ENCODE measurements around the gene FRRS1.

The FRRS1 gene

GRCh38 chr1:99754055-99754626 lies 12.3 kb downstream of the FRRS1 start:
- Mint-ChIP-seq H3K4me3 (no peak overlapping the region), H3K27ac (no peak overlapping the region), H3K36me3 (no peaks in the 10 kb centered on the region), H3K27me3 (peaks cover 4% of the 10 kb centered on the region), H3K9me3 (no peaks in the 10 kb centered on the region), H3K4me1 (peaks cover 14% of the 10 kb centered on the region)

GRCh38 chr1:99751877-99752504 lies 14.4 kb downstream of the FRRS1 start:
- Mint-ChIP-seq H3K27me3 (peaks cover 3% of the 10 kb centered on the region), H3K36me3 (no peaks in the 10 kb centered on the region), H3K4me3 (no peak overlapping the region), H3K9me3 (no peaks in the 10 kb centered on the region), H3K27ac (no peak overlapping the region), H3K4me1 (peaks cover 6% of the 10 kb centered on the region)

GRCh38 chr1:99749504-99750347 lies 16.7 kb downstream of the FRRS1 start:
- H3K4me1 Mint-ChIP-seq, result peaks cover 6% of the 10 kb centered on the region
- H3K27ac Mint-ChIP-seq, result no peak overlapping the region
- no peak overlapping the region for H3K4me3 Mint-ChIP-seq
- no peaks in the 10 kb centered on the region for H3K9me3 Mint-ChIP-seq
- H3K36me3 Mint-ChIP-seq, result no peaks in the 10 kb centered on the region
- H3K27me3 Mint-ChIP-seq, result peaks cover 3% of the 10 kb centered on the region

- H3K9me3 Mint-ChIP-seq, result no peaks in the 10 kb centered on the region
- H3K27me3 Mint-ChIP-seq, result peaks cover 2% of the 10 kb centered on the region
- H3K4me1 Mint-ChIP-seq, result peaks cover 6% of the 10 kb centered on the region
- H3K4me3 Mint-ChIP-seq, result no peak overlapping the region
- H3K36me3 Mint-ChIP-seq, result no peaks in the 10 kb centered on the region
- no peak overlapping the region for H3K27ac Mint-ChIP-seq
These were observed 18.0 kb downstream of the FRRS1 start for GRCh38 chr1:99748419-99748818.

GRCh38 chr1:99745684-99746083 lies 20.8 kb downstream of the FRRS1 start:
- no peaks in the 10 kb centered on the region for H3K36me3 Mint-ChIP-seq
- H3K27me3 Mint-ChIP-seq, result no peaks in the 10 kb centered on the region
- H3K27ac Mint-ChIP-seq, result no peak overlapping the region
- H3K9me3 Mint-ChIP-seq, result no peaks in the 10 kb centered on the region
- H3K4me1 Mint-ChIP-seq, result no peaks in the 10 kb centered on the region
- no peak overlapping the region for H3K4me3 Mint-ChIP-seq

DNA sequence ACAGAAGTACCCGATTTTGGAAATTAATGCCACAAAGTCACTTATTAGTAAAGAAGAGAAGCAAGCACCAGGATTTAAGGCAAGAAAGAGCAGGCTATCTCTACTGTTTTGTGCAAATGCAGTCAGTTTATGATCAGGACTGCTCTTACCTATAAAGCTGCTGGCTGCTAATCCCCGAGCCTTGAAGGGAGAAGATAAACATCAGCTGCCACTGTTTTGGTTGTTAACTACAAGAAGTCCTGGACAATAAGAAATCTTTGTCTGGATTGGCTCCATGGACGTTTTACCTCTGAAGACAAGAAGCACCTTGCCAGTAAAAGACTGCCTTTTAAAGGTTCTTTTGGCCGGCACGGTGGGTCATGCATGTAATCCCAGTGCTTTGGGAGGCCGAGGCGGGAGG lies 21.4 kb downstream of the FRRS1 start:
- Mint-ChIP-seq H3K36me3 (no peaks in the 10 kb centered on the region), H3K27me3 (no peaks in the 10 kb centered on the region), H3K4me1 (no peaks in the 10 kb centered on the region), H3K4me3 (no peak overlapping the region), H3K27ac (no peak overlapping the region), H3K9me3 (no peaks in the 10 kb centered on the region)

GRCh38 chr1:99740141-99740540 lies 26.3 kb downstream of the FRRS1 start:
- Mint-ChIP-seq H3K9me3 (no peaks in the 10 kb centered on the region), H3K4me3 (no peak overlapping the region), H3K36me3 (no peaks in the 10 kb centered on the region), H3K27ac (no peak overlapping the region), H3K27me3 (no peaks in the 10 kb centered on the region), H3K4me1 (no peaks in the 10 kb centered on the region)

DNA sequence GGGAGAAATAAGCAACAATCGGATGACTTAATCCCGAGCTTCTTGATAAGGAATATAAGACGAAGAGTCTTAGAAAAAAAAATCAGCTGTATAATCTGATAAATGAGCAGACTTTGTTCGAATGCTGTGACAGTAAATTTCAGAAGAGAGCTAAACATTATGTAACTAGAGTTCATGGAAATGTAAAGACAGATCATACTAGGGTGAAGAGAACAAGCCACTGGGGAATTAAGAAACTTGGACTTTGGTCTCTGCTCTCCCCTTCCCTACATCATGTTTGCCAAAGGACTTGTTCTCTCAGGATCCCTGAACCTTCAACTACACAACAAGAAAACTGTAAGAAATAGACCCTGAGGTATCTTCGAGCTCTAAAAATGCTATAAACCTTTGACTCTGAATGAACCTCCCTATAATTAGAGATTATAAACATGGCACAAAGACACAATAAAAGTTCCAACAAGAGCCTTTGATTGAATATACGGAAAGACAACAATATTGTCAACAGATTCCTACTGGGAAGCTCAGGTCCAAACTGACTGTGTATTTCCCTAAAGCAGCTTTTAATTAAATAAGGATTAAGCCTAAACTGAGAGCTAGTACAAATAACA lies 27.5 kb downstream of the FRRS1 start:
- Mint-ChIP-seq H3K4me3 (no peak overlapping the region), H3K27ac (no peak overlapping the region), H3K27me3 (no peaks in the 10 kb centered on the region), H3K4me1 (no peaks in the 10 kb centered on the region), H3K9me3 (no peaks in the 10 kb centered on the region), H3K36me3 (no peaks in the 10 kb centered on the region)

DNA sequence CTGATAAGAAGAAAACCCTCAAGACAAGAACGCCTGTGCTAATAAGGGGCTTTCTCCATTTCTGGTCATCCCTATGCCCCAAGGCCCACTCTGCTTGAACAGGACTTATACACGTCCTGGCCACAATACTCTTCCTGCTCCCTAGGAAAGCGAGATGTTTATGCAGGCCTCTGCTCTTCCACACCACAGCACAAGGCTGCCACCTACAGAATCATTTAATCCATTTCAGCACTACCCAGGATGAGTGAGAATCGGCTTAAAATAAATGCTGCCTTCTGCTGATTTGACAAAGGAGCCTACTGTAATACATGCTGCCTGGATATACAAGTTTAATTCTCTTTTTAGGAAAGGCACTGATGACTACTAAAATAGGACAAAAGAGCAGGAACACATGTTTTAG lies 29.4 kb downstream of the FRRS1 start:
- Mint-ChIP-seq H3K9me3 (no peaks in the 10 kb centered on the region), H3K27me3 (no peaks in the 10 kb centered on the region), H3K4me1 (no peaks in the 10 kb centered on the region), H3K4me3 (no peak overlapping the region), H3K36me3 (no peaks in the 10 kb centered on the region), H3K27ac (no peak overlapping the region)

DNA sequence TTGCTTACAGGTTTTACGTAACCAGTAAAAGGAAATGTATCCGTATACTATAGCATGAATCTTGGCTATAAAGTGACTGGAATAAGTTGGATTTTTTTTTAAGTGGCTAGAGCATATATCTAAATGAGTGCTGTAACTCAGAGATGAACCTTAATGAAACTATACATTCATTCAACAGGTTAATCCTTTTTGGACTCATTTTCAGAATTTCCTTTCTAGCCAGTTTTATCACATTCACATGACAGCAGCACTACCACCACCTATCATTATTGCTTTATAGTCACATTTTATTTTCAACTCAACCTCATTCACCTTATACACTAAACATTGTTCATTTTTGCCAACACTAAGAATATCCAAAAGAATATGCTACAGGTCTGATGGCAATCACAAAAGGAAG lies 30.6 kb downstream of the FRRS1 start:
- Mint-ChIP-seq H3K36me3 (no peaks in the 10 kb centered on the region), H3K27me3 (no peaks in the 10 kb centered on the region), H3K27ac (no peak overlapping the region), H3K9me3 (no peaks in the 10 kb centered on the region), H3K4me3 (no peak overlapping the region), H3K4me1 (no peaks in the 10 kb centered on the region)

DNA sequence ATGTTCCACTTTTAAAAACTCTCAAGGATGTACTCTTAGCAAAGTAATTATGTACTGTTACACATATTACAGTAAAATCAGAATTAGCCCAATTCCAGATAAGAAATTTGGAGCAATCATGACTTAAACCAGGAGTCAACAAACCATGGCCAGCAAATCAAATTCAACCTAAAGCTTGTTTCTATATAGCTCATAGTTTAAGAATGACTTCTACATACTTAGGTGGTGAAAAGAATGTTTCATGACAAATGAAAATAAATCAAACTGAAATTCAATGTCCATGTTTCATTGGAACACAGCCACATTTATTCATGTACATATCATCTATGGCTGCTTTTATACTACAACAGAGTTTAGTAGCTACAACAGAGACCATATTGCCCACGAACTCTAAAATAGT lies 35.1 kb downstream of the FRRS1 start:
- Mint-ChIP-seq H3K4me3 (no peak overlapping the region), H3K27me3 (peaks cover 4% of the 10 kb centered on the region), H3K9me3 (no peaks in the 10 kb centered on the region), H3K36me3 (no peaks in the 10 kb centered on the region), H3K4me1 (no peaks in the 10 kb centered on the region), H3K27ac (no peak overlapping the region)

DNA sequence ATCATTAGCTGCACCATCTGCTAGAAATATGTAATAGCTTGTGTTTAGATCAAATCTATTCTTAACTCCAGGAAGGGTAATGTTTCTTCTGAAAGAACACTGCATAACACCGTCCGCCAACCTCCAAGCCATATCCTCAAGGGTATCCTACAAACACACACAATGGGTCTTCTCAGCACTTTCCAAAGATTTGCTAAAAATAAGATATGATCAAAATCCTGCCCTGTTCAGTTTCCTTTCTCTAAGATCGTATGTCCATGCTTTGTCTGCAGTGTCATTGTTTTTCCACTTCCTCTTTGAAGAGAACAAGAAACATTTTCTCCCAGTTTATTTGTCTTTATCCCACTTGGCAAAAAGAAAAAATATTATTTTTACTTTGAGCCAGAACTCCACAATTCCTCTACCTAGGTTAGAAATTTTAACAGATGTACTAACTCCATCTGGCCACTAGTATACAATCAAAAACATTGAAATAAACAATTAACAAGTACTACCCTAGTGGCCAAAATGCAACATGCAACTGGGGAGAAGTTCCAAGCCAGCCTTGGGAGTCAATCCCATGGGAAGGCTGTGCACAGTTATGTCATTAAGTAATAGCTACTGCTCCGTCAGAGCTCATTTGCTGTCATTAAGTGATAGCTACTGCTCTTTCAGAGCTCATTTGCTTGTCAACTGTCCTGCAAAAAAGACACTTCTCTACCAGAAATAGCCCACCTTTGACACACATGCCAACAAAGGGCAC lies 37.8 kb downstream of the FRRS1 start:
- peaks cover 2% of the 10 kb centered on the region for H3K36me3 Mint-ChIP-seq
- H3K27ac Mint-ChIP-seq, result no peak overlapping the region
- H3K27me3 Mint-ChIP-seq, result peaks cover 5% of the 10 kb centered on the region
- H3K4me3 Mint-ChIP-seq, result no peak overlapping the region
- no peaks in the 10 kb centered on the region for H3K4me1 Mint-ChIP-seq
- no peaks in the 10 kb centered on the region for H3K9me3 Mint-ChIP-seq

DNA sequence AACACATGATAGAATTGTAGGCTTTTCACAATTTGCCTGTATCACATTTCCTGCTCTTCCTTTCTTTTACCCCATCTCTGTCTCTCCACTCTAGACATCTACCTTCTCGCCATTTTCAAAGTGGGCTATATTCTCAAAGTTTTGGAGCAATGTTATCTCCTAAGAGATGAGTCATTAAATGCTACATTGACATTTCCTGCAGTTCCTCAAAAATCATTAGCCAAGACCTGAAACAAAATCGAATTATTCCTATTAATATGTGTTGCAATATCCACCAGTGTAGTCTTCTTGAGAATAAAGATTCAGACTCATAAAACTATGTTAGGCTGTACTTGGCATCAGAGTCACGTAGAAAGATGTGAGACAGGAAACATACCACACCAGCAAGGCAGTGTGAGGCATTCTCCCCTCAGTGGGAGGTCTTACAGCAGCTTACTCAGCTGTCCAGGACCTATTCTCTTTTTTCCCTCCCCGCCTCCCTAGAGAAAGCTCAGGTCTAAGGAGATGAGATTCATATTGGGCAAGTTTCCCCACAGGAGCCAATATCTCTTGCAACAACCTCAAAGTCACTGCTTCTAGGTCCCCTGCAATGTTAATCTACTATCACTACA lies 38.8 kb downstream of the FRRS1 start:
- Mint-ChIP-seq H3K4me3 (no peak overlapping the region), H3K36me3 (peaks cover 2% of the 10 kb centered on the region), H3K27ac (no peak overlapping the region), H3K4me1 (no peaks in the 10 kb centered on the region), H3K27me3 (peaks cover 5% of the 10 kb centered on the region), H3K9me3 (no peaks in the 10 kb centered on the region)

- Mint-ChIP-seq H3K9me3 (no peaks in the 10 kb centered on the region), H3K27me3 (peaks cover 5% of the 10 kb centered on the region), H3K27ac (no peak overlapping the region)
These were observed 39.6 kb downstream of the FRRS1 start for GRCh38 chr1:99726818-99727217.

GRCh38 chr1:99726407-99726806 lies 40.0 kb downstream of the FRRS1 start:
- no peaks in the 10 kb centered on the region for H3K4me1 Mint-ChIP-seq
- no peak overlapping the region for H3K27ac Mint-ChIP-seq
- no peaks in the 10 kb centered on the region for H3K9me3 Mint-ChIP-seq
- no peak overlapping the region for H3K4me3 Mint-ChIP-seq
- H3K27me3 Mint-ChIP-seq, result peaks cover 5% of the 10 kb centered on the region
- peaks cover 2% of the 10 kb centered on the region for H3K36me3 Mint-ChIP-seq

More at GRCh38 chr1:99726818-99727217, 39.6 kb downstream of the FRRS1 start:
- H3K4me3 Mint-ChIP-seq, result no peak overlapping the region
- peaks cover 2% of the 10 kb centered on the region for H3K36me3 Mint-ChIP-seq
- H3K4me1 Mint-ChIP-seq, result no peaks in the 10 kb centered on the region
